Osteoblast (primary cell): ENCODE measurements around the gene SCMH1. TPM values are rescaled to one million over a fixed set of nuclear protein-coding genes. Genes with fewer than 3 reads are reported as not detected.

Experiments used
- DNase-seq: peaks from one replicate; pipeline ENCODE4 v3.0.0; 2011; ENCODE audit warnings: low spot score, mixed read lengths; ENCODE audit not compliant: insufficient read length; ENCODE audit errors: missing footprints
- H2AFZ ChIP-seq: 2 replicates; pipeline ENCODE4 v1.6.0; 2011; ENCODE audit warnings: mild to moderate bottlenecking, low read length
- H3K27ac ChIP-seq: 2 replicates; pipeline ENCODE4 v1.5.1; 2011; ENCODE audit warnings: mild to moderate bottlenecking, low read depth, low read length, moderate library complexity
- H3K27me3 ChIP-seq: 2 replicates; pipeline ENCODE4 v1.6.0; 2012; ENCODE audit warnings: mild to moderate bottlenecking, control low read depth, inconsistent platforms, low read length, moderate library complexity; ENCODE audit not compliant: insufficient read depth
- H3K36me3 ChIP-seq: 2 replicates; pipeline ENCODE4 v1.5.1; 2011; ENCODE audit warnings: mild to moderate bottlenecking, low read length, control low read depth, moderate library complexity; ENCODE audit not compliant: insufficient read depth
- H3K4me1 ChIP-seq: 2 replicates; pipeline ENCODE4 v1.5.1; 2011; ENCODE audit warnings: mild to moderate bottlenecking, low read length, control low read depth, moderate library complexity; ENCODE audit not compliant: insufficient read depth
- H3K4me2 ChIP-seq: 2 replicates; pipeline ENCODE4 v1.6.0; 2011; ENCODE audit warnings: mild to moderate bottlenecking, low read length; ENCODE audit not compliant: insufficient read depth
- H3K4me3 ChIP-seq: fragments of 200-600 bp; sonication (generic); 3 replicates; pipeline ENCODE4 v1.5.1; 2012; ENCODE audit warnings: mild to moderate bottlenecking, low read length, inconsistent platforms; ENCODE audit not compliant: insufficient read depth
- H3K79me2 ChIP-seq: 2 replicates; pipeline ENCODE4 v1.6.0; 2012; ENCODE audit warnings: mild to moderate bottlenecking, low read length, control low read depth, inconsistent platforms; ENCODE audit not compliant: insufficient read depth
- H3K9me3 ChIP-seq: 2 replicates; pipeline ENCODE4 v1.5.1; 2011; ENCODE audit warnings: low read depth, low read length, control low read depth
- H4K20me1 ChIP-seq: 2 replicates; pipeline ENCODE4 v1.6.0; 2012; ENCODE audit warnings: mild to moderate bottlenecking, low read length, control low read depth; ENCODE audit not compliant: insufficient read depth
- total RNA-seq: library from RNA; depleted of rRNA; stranded (reverse); fragments of >200 nt; gene quantifications from 2 replicates; pipeline ENCODE4 v1.2.3, GENCODE V29; 2012
- TF ChIP-seq, protein P1 (sequence below): IDR thresholded peaks from 2 replicates; pipeline ENCODE4 v1.5.1; 2011; ENCODE audit warnings: mild to moderate bottlenecking, low read depth, low read length, moderate library complexity; ENCODE audit errors: extremely low read depth

Gene SCMH1
- total RNA-seq, 1 donor = 33.7 TPM

DNA sequence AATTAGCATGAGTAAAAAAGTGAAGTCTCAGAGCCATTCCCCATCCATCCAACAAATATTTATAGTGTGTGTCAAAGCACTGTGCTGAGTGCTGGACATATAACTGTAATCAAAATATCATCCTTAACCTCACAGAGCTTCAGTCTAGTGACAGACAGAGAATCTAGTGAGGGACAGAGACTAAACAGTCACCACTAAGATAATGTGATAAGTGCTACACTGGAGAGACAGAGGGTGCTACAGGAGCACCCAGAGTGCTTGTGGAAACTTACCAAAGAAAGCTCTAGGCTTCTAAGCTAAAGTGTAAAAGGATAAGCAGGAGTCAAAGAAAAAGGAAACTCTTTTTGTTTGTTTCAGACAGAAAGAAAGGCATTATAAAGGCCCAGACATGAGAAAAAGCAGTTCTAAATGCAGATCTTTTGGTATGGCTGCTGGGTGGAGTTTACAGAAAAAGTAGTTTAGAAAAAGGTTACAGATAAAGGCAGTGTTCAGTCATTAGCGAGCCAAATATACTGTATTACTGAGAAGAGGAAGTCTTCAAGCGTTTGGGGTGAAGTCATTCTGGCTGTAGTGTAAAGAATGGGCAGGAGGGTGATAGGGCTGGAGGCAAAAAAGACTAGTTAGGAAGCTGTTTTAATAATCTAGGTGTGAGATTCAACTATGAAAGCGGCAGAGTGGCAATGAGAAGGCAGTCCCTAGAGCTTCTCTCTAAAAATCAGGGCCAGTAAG is 83.8 kb downstream of the SCMH1 start:
- Histone ChIP-seq H3K79me2 (no peaks in the 10 kb centered on the region), H3K36me3 (peaks cover 4% of the 10 kb centered on the region), H3K9me3 (no peaks in the 10 kb centered on the region), H3K4me1 (peaks cover 21% of the 10 kb centered on the region), H3K27ac (no peak overlapping the region), H4K20me1 (no peaks in the 10 kb centered on the region), H3K4me3 (no peak overlapping the region), H3K27me3 (no peaks in the 10 kb centered on the region), H3K4me2 (no peak overlapping the region), H2AFZ (no peak overlapping the region)
- DNase-seq = peak; percentile 48
- TF ChIP-seq, protein P1, sequence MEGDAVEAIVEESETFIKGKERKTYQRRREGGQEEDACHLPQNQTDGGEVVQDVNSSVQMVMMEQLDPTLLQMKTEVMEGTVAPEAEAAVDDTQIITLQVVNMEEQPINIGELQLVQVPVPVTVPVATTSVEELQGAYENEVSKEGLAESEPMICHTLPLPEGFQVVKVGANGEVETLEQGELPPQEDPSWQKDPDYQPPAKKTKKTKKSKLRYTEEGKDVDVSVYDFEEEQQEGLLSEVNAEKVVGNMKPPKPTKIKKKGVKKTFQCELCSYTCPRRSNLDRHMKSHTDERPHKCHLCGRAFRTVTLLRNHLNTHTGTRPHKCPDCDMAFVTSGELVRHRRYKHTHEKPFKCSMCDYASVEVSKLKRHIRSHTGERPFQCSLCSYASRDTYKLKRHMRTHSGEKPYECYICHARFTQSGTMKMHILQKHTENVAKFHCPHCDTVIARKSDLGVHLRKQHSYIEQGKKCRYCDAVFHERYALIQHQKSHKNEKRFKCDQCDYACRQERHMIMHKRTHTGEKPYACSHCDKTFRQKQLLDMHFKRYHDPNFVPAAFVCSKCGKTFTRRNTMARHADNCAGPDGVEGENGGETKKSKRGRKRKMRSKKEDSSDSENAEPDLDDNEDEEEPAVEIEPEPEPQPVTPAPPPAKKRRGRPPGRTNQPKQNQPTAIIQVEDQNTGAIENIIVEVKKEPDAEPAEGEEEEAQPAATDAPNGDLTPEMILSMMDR = no peak

DNA sequence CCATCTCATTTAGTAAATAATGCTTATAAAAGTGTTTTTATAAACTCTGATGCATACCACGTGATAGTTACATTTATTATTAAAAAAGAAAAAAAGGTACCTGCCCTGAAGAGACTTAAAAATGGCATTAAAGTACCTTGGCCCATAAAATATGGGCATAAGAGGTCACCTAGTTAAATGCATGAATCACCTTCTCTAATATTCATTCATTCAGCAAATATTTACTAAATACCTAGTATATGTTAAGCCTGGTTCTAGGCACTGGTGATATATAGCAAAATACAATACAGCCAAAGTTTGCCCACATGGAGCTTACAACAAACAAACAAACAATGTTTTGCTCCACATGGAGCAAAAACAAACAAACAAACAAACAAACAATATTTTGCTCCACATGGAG is 87.0 kb downstream of the SCMH1 start:
- TF ChIP-seq, protein P1 = no peak
- no peaks in the 10 kb centered on the region for H3K79me2 ChIP-seq
- peaks cover 2% of the 10 kb centered on the region for H3K36me3 ChIP-seq
- H4K20me1 ChIP-seq = no peaks in the 10 kb centered on the region
- peaks cover 45% of the 10 kb centered on the region for H3K4me1 ChIP-seq
- H3K27me3 ChIP-seq = no peaks in the 10 kb centered on the region
- no peaks in the 10 kb centered on the region for H3K9me3 ChIP-seq
- no peak overlapping the region for H3K4me3 ChIP-seq
- no peak overlapping the region for H3K4me2 ChIP-seq
- no peak overlapping the region for H3K27ac ChIP-seq
- H2AFZ ChIP-seq = no peak overlapping the region
- no peak for DNase-seq

DNA sequence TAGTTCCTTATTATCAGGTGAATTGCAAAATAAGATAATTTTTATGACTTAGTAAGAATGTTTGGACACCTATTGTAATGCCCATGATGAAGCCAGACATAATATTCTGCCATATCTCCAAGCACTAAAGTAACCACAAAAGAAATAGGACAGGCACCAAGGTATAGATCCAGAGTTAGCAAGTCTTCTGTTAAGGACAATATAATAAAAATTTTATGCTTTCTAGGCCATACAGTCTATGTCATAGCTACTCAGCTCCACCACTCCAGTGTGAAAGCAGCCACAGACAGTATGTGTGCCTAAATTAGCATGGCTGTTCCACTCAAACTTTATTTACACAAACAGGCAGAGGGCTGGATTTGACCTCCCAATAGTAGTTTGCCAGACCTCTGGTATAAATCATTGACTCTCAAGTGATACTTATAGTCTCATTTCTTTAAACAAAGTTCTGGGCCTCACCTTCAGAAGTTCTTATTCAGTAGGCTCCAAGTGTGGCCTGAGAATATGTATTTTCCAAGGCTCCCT is 88.3 kb downstream of the SCMH1 start:
- Histone ChIP-seq H3K4me2 (no peak overlapping the region), H3K9me3 (no peaks in the 10 kb centered on the region), H3K4me1 (peaks cover 45% of the 10 kb centered on the region), H3K27me3 (no peaks in the 10 kb centered on the region), H2AFZ (no peak overlapping the region), H3K79me2 (no peaks in the 10 kb centered on the region), H3K36me3 (peaks cover 10% of the 10 kb centered on the region), H3K27ac (peak overlapping the region; percentile 58), H3K4me3 (no peak overlapping the region), H4K20me1 (no peaks in the 10 kb centered on the region)
- TF ChIP-seq, protein P1 = no peak
- peak; percentile 29 for DNase-seq

DNA sequence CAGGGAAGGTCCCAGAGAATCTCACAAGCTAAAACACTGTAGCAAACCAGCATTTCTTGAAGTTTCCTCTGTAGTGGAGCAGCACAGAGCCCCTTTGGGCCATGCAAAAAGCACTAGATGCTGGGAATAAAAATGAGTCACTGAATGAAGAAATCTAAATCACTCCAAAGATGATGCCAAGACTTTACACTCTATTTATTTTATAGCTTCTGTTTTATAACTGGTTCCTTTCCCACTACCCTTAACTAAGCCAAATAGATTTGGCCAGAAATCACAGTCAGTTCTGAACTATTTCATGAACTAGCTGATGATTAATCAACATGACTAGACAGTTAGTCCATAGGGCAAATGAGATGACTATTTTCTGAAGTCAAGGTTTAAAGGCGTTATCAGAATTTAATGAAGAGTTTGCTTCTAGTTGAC is 89.5 kb downstream of the SCMH1 start:
- peaks cover 10% of the 10 kb centered on the region for H3K36me3 ChIP-seq
- no peaks in the 10 kb centered on the region for H4K20me1 ChIP-seq
- no peaks in the 10 kb centered on the region for H3K79me2 ChIP-seq
- peak overlapping the region; percentile 80 for H3K27ac ChIP-seq
- TF ChIP-seq, protein P1 = no peak
- no peaks in the 10 kb centered on the region for H3K27me3 ChIP-seq
- peak; percentile 75 for DNase-seq
- no peak overlapping the region for H3K4me3 ChIP-seq
- H3K4me2 ChIP-seq = peak overlapping the region; percentile 8
- no peaks in the 10 kb centered on the region for H3K9me3 ChIP-seq
- H3K4me1 ChIP-seq = peaks cover 38% of the 10 kb centered on the region
- no peak overlapping the region for H2AFZ ChIP-seq
